ENCODE data around the gene CSNK1D. TPM values are rescaled to one million over a fixed set of nuclear protein-coding genes. Genes with fewer than 3 reads are reported as not detected.

The CSNK1D gene
- total and polyA plus RNA-seq, 7 donors = 73.5 to 139 (median 115) TPM

GRCh38 chr17:82217530-82218204 lies 55.8 kb downstream of the CSNK1D start:
- intact Hi-C loops (cut with DNase I) = no loop called here
- no peaks in the 10 kb centered on the region for H3K9me3 ChIP-seq
- peak; percentile 36 to 60 (median 43) for ATAC-seq

DNA sequence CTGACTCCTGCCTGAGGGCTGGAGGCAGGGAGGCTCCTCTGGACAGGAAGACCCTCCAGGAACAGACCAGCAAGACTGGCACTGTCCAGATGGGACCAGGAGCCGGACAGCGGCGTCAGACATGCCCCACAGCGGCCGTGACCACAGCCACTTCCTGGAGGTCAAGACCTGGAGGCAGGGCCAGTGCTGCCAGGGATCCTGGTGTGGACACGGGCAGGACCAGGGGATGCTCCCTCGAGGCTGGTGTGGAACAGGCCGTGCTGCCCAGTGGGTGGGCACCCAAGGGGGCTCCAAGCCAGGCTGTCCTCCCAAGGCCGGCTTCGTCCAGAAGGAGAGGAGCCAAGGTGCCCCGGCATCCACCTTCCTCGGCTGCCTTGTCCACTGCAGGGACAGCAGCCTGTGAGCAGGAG lies 56.4 kb downstream of the CSNK1D start:
- 66 to 77% (median 71%) methylated on average over 11 to 12 of the region's 12 CpGs for WGBS, 3 donors
- no peak for ATAC-seq
- intact Hi-C loops (cut with DNase I) = no loop called here

More at GRCh38 chr17:82217530-82218204, 55.8 kb downstream of the CSNK1D start:
- Histone ChIP-seq H3K27me3 (ENCODE audit: insufficient read depth in 3 of 3, low read length in 2 of 3) (no peaks in the 10 kb centered on the region), H3K36me3 (ENCODE audit: insufficient read depth in 1 of 2, low read depth in 1 of 2) (no peaks in the 10 kb centered on the region), H3K4me3 (no peak overlapping the region), H3K27ac (peak overlapping the region; percentile 53), H3K4me1 (peaks cover 21% of the 10 kb centered on the region)
- DNase-seq = peak; percentile 71 to 81
- TF ChIP-seq CTCF (IDR thresholded peaks at IDR 0.05) = no peak
- WGBS, 3 donors = 71 to 78% (median 74%) methylated on average over 18 to 21 of the region's 21 CpGs

GRCh38 chr17:82216301-82217119 lies 57.0 kb downstream of the CSNK1D start:
- Histone ChIP-seq H3K4me3 (no peak overlapping the region), H3K4me1 (peaks cover 21% of the 10 kb centered on the region), H3K36me3 (ENCODE audit: insufficient read depth in 1 of 2, low read depth in 1 of 2) (no peaks in the 10 kb centered on the region), H3K27ac (peak overlapping the region; percentile 53), H3K9me3 (no peaks in the 10 kb centered on the region), H3K27me3 (ENCODE audit: insufficient read depth in 3 of 3, low read length in 2 of 3) (no peaks in the 10 kb centered on the region)
- ATAC-seq (peak in 3 of 4 donors; percentile 17 to 57 (median 55)), DNase-seq (peak; percentile 77 to 85)
- intact Hi-C loops (cut with DNase I) = no loop called here
- WGBS, 3 donors = 50 to 62% (median 62%) methylated on average over 17 of the region's 17 CpGs
- no peak for TF ChIP-seq CTCF (IDR thresholded peaks at IDR 0.05)

More for the DNA sequence above, 56.4 kb downstream of the CSNK1D start:
- Histone ChIP-seq H3K4me1 (peaks cover 21% of the 10 kb centered on the region), H3K27ac (peak overlapping the region; percentile 53), H3K27me3 (ENCODE audit: insufficient read depth in 3 of 3, low read length in 2 of 3) (no peaks in the 10 kb centered on the region), H3K4me3 (no peak overlapping the region), H3K9me3 (no peaks in the 10 kb centered on the region), H3K36me3 (ENCODE audit: insufficient read depth in 1 of 2, low read depth in 1 of 2) (no peaks in the 10 kb centered on the region)
- no peak for TF ChIP-seq CTCF (IDR thresholded peaks at IDR 0.05)
- DNase-seq = no peak

GRCh38 chr17:82215972-82216300 lies 57.6 kb downstream of the CSNK1D start:
- intact Hi-C loops (cut with DNase I) = no loop called here
- Histone ChIP-seq H3K4me1 (peaks cover 21% of the 10 kb centered on the region), H3K27ac (peak overlapping the region; percentile 53), H3K27me3 (ENCODE audit: insufficient read depth in 3 of 3, low read length in 2 of 3) (no peaks in the 10 kb centered on the region), H3K4me3 (no peak overlapping the region), H3K9me3 (no peaks in the 10 kb centered on the region), H3K36me3 (ENCODE audit: insufficient read depth in 1 of 2, low read depth in 1 of 2) (no peaks in the 10 kb centered on the region)
- WGBS, 3 donors = 82 to 90% (median 84%) methylated on average over 12 of the region's 12 CpGs
- no peak for TF ChIP-seq CTCF (IDR thresholded peaks at IDR 0.05)
- no peak for ATAC-seq
- DNase-seq = no peak
